GM18873 (cell line): ENCODE results near the gene TNFSF13.

ENCODE experiments used
- ATAC-seq: cut with Tn5 transposase; IDR thresholded peaks from one replicate; pipeline ENCODE4 v1.9.1; 2021; ENCODE audit warnings: mild to moderate bottlenecking, moderate library complexity, moderate number of reproducible peaks; ENCODE audit not compliant: unreplicated experiment, low FRiP score

Gene TNFSF13, protein sequence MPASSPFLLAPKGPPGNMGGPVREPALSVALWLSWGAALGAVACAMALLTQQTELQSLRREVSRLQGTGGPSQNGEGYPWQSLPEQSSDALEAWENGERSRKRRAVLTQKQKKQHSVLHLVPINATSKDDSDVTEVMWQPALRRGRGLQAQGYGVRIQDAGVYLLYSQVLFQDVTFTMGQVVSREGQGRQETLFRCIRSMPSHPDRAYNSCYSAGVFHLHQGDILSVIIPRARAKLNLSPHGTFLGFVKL

GRCh38 chr17:7558544-7559319 lies at the start of gene TNFSF13:
TSS of gene TNFSF13 (plus strand) at chr17:7558750. CDS start at chr17:7559040, 290 bp downstream.
- ATAC-seq = no peak

- ATAC-seq = no peak
Observed at GRCh38 chr17:7508846-7509245, 49.7 kb upstream of the TNFSF13 start.

- no peak for ATAC-seq
Observed at GRCh38 chr17:7509937-7510336, 48.6 kb upstream of the TNFSF13 start.

GRCh38 chr17:7511108-7511507 lies 47.4 kb upstream of the TNFSF13 start:
- no peak for ATAC-seq

- no peak for ATAC-seq
Observed at GRCh38 chr17:7512105-7512504, 46.4 kb upstream of the TNFSF13 start.

GRCh38 chr17:7512824-7513540 lies 45.6 kb upstream of the TNFSF13 start:
- ATAC-seq = no peak

DNA sequence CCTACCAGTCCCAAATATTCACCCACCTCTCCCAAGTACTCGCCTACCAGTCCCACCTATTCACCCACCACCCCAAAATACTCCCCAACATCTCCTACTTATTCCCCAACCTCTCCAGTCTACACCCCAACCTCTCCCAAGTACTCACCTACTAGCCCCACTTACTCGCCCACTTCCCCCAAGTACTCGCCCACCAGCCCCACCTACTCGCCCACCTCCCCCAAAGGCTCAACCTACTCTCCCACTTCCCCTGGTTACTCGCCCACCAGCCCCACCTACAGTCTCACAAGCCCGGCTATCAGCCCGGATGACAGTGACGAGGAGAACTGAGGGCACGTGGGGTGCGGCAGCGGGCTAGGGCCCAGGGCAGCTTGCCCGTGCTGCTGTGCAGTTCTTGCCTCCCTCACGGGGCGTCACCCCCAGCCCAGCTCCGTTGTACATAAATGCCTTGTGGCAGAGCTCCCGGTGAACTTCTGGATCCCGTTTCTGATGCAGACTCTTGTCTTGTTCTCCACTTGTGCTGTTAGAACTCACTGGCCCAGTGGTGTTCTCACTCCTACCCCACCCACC lies 44.6 kb upstream of the TNFSF13 start:
- ATAC-seq = no peak

DNA sequence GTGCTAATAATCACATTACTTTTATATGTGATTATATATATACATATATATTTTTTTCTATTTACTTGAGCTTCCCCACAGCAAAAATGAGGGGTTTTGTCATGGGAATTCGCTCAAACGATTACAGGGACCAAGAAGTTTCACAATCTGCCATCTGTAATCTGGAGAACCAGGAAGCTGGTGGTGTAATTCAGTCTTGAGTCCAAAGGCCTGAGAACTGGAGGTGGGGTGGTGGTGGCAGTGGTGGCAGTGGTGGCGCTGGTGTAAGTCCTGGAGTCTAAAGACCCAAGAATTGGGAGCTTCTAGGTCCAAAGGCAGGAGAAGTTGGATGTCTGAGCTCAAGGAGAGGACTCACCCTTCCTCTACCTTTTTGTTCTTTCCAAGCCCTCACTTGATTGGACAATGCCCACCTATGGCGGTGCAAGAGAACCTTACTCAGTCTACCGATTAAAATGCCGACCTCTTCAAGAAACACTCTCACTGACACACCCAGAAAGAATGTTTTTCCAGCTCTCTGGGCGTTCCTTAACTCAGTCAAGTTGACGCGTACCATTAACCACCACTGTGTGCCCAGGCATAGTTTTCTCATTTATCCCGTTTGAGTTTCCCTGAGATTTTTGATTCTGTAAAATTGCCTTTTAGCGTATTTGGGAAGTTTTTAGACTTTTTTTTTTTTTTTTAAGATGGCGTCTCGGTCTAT lies 42.5 kb upstream of the TNFSF13 start:
- ATAC-seq = no peak

DNA sequence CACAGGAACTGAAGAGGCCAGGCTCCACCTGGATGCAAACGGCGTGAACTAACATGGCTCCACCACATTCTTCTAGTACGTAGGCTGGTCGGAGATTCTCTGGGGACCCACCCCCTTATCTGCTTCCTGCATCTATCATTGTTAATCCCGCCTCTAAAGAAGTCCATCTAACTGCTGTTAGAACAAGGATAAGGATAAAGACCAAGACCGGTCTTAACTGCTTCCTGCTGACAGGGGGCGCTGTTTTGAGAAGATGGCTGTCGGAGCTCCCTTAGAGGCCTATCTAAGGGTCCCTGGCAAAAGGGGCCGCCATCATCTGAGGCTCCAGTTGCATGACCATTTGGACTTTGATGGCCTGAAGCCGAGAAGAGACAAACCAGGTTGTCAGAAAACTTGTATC lies 35.5 kb upstream of the TNFSF13 start:
- ATAC-seq = no peak

DNA sequence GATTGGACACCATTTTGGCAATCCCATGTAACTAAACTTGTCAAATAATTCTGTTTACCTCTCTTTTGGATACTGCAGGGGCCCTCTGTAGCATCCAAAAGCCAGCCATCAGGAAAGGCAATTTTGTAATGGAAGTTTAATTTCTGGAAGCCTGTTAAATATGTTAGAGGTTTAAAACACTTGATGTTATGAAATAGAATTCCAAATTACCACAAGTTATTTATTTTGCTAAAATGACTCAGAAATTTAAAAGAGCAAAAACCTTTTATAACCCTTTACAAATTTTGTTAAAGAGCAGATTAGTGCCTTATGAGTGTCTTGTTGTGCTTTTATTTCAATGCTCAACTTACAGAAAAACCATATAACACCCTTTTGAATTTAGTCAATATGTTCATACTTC lies 29.7 kb upstream of the TNFSF13 start:
- ATAC-seq = no peak

GRCh38 chr17:7530023-7530900 lies 28.3 kb upstream of the TNFSF13 start:
- ATAC-seq = no peak

GRCh38 chr17:7538050-7538449 lies 20.5 kb upstream of the TNFSF13 start:
- ATAC-seq = no peak

- no peak for ATAC-seq
Observed at GRCh38 chr17:7538891-7539545, 19.5 kb upstream of the TNFSF13 start.

DNA sequence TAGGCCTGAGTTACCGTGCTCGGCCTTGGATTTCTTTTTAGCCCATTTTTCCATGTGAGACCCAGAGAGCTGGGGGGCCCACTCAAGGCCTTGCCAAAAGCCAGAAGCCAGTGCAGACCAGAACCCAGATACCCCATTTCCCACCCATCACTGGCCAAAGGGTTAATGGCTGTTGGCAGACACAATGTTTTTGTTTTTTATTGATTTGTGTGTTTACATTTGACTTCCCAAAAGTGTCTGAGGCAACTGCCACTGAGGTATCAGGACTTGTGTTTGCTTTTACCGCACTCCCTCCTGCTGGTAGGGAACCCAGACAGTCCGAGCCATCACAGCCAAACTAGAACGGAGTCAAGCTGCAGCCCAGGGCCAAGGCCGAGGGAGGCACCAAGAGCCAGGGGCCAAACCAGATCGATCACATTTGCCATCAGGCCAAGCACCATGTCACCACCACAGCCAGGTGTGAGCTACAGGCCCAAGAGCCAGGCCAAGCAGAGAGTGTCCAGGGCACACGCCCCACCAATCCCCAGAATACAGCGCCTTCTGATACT lies 17.4 kb upstream of the TNFSF13 start:
- ATAC-seq = no peak

DNA sequence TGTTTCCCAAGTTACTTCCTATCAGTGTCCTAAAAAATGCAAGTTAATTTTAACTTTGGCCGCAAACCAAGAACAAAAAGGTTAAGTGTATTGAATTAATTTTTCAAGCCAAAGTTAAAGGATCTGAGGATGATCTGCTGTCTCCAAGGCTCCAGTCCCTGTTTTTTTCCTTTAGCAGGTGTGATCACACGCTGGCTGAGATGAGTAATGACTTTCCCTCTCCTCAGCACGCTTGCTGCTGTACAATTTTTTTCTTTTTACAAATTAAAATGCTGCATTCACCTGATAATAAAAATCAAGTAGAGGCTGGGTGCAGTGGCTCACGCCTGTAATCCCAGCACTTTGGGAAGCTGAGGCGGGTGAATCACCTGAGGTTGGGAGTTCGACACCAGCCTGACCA lies 13.6 kb upstream of the TNFSF13 start:
- no peak for ATAC-seq

GRCh38 chr17:7548585-7549400 lies 9.8 kb upstream of the TNFSF13 start, which contains the start of gene TNFSF12:
TSS of gene TNFSF12 (plus strand) at chr17:7549058. CDS start at chr17:7549154, 96 bp downstream.
- no peak for ATAC-seq

DNA sequence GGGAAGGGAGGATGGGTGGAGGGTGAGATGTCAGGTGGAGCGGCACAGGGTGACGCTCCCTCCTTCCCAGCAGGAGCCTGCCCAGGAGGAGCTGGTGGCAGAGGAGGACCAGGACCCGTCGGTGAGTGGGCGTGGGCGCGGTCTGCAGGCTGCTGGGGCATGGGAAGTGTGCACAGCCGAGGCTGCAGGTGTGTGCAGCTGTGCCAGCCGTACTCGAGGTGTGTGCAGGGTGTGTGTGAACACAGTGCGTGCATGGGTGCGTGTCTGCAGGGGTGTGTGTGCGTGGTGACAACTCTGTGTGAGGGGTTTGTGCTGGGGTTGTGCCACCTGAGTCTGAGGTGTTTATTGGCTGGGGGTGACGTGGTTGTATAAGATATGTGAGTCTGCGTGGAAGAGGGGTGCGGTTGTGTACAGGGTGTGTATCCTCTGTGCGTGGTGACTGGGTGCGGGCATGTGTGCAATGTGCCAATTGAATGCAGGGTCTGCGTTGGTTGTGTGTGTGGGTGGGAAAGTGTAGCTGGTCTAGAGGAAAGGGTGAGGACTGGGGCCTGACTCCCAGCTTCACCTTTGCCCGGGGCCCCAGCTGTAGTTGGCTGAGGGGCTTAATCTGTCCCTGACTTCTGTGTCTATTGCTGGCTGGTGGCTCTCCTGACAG lies 9.0 kb upstream of the TNFSF13 start:
- ATAC-seq = no peak
